ENCODE data around the gene PPM1F. TPM values are rescaled to one million over a fixed set of nuclear protein-coding genes. Genes with fewer than 3 reads are reported as not detected.

PPM1F gene
- total RNA-seq, 1 donor from 2014 or later = 23.2 TPM

- intact Hi-C loops (cut with micrococcal nuclease) = no loop called here
These were observed 23.3 kb upstream of the PPM1F start for GRCh38 chr22:21975854-21976345.

GRCh38 chr22:21975273-21975672, 22.6 kb upstream of the PPM1F start:
- intact Hi-C loops (cut with micrococcal nuclease) = no loop called here

- intact Hi-C loops (cut with micrococcal nuclease) = no loop called here
These were observed 21.5 kb upstream of the PPM1F start for GRCh38 chr22:21974058-21974649.

GRCh38 chr22:21972806-21973205, 20.2 kb upstream of the PPM1F start:
- intact Hi-C loops (cut with micrococcal nuclease) = loop anchor here (1.0 kb wide), 1 partner anchor 9 kb away; the partner anchor contains the start of gene TOP3B

- intact Hi-C loops (cut with micrococcal nuclease) = loop anchor here (1.0 kb wide), 1 partner anchor 10 kb away; the partner anchor contains the start of gene TOP3B
These were observed 19.7 kb upstream of the PPM1F start for GRCh38 chr22:21972293-21972779.

- intact Hi-C loops (cut with micrococcal nuclease) = loop anchor here (1.0 kb wide), 1 partner anchor 10 kb away; the partner anchor contains the start of gene TOP3B
These were observed 19.2 kb upstream of the PPM1F start for GRCh38 chr22:21971858-21972275.

- intact Hi-C loops (cut with micrococcal nuclease) = no loop called here
These were observed 18.4 kb upstream of the PPM1F start for GRCh38 chr22:21970800-21971617.

- intact Hi-C loops (cut with micrococcal nuclease) = no loop called here
These were observed 17.6 kb upstream of the PPM1F start for GRCh38 chr22:21970037-21970799.

- intact Hi-C loops (cut with micrococcal nuclease) = no loop called here
These were observed 15.9 kb upstream of the PPM1F start for GRCh38 chr22:21968452-21969129.

- intact Hi-C loops (cut with micrococcal nuclease) = no loop called here
These were observed 15.1 kb upstream of the PPM1F start for GRCh38 chr22:21967693-21968271.

- intact Hi-C loops (cut with micrococcal nuclease) = no loop called here
These were observed 14.2 kb upstream of the PPM1F start for GRCh38 chr22:21966643-21967516.

GRCh38 chr22:21965762-21966288, 13.2 kb upstream of the PPM1F start:
- intact Hi-C loops (cut with micrococcal nuclease) = no loop called here

- intact Hi-C loops (cut with micrococcal nuclease) = no loop called here
These were observed 12.4 kb upstream of the PPM1F start for GRCh38 chr22:21964918-21965484.

GRCh38 chr22:21964234-21964633, 11.6 kb upstream of the PPM1F start:
- intact Hi-C loops (cut with micrococcal nuclease) = no loop called here

- intact Hi-C loops (cut with micrococcal nuclease) = no loop called here
These were observed 11.2 kb upstream of the PPM1F start for GRCh38 chr22:21963790-21964211.

- intact Hi-C loops (cut with micrococcal nuclease) = no loop called here
These were observed 10.6 kb upstream of the PPM1F start for GRCh38 chr22:21963286-21963685.

GRCh38 chr22:21962655-21962949, 10.0 kb upstream of the PPM1F start:
- intact Hi-C loops (cut with micrococcal nuclease) = no loop called here

GRCh38 chr22:21961886-21962654, 9.4 kb upstream of the PPM1F start:
- intact Hi-C loops (cut with micrococcal nuclease) = no loop called here

Data from T-helper 1 cell treated with Interleukin-12 subunit alpha and Interleukin-12 subunit beta and Interleukin-4 antibody, amounts not matched to agents 30 ng/mL and 1 ng/mL, for 36 hours (primary cell).